KMS-11 (cell line): Measurements from ENCODE around the gene PTCRA.

ENCODE experiments used
- H2AFZ ChIP-seq: fragments of 200-600 bp; sonication (generic); 2 replicates; pipeline ENCODE4 v1.6.1; 2016; ENCODE audit warnings: antibody characterized with exemption, mixed run types, low read depth
- H3K27ac ChIP-seq: fragments of 200-600 bp; sonication (generic); 2 replicates; pipeline ENCODE4 v1.6.1; 2016; ENCODE audit warnings: mild to moderate bottlenecking, mixed run types
- H3K27me3 ChIP-seq: fragments of 200-600 bp; sonication (generic); 2 replicates; pipeline ENCODE4 v1.6.1; 2017; ENCODE audit warnings: mild to moderate bottlenecking, low read depth, mixed run types, moderate library complexity; ENCODE audit not compliant: insufficient read depth
- H3K36me3 ChIP-seq: fragments of 200-600 bp; sonication (generic); 2 replicates; pipeline ENCODE4 v1.6.1; 2017; ENCODE audit warnings: mild to moderate bottlenecking, mixed run types; ENCODE audit not compliant: insufficient read depth
- H3K4me1 ChIP-seq: fragments of 200-600 bp; sonication (generic); 2 replicates; pipeline ENCODE4 v1.6.1; 2016; ENCODE audit warnings: mild to moderate bottlenecking, low read depth, mixed run types; ENCODE audit not compliant: poor library complexity, severe bottlenecking
- H3K4me2 ChIP-seq: fragments of 200-600 bp; sonication (generic); 2 replicates; pipeline ENCODE4 v1.7.0; 2016; ENCODE audit warnings: mild to moderate bottlenecking, mixed run types
- H3K4me3 ChIP-seq: fragments of 200-600 bp; sonication (generic); IDR thresholded peaks from 2 replicates; pipeline ENCODE4 v1.6.1; 2017; ENCODE audit warnings: low read depth, low read length, mixed read lengths; ENCODE audit not compliant: insufficient read depth
- H3K79me2 ChIP-seq: fragments of 200-600 bp; sonication (generic); 2 replicates; pipeline ENCODE4 v1.6.1; 2016; ENCODE audit warnings: low read depth, mixed run types; ENCODE audit not compliant: insufficient read depth
- H3K9ac ChIP-seq: fragments of 200-600 bp; sonication (generic); 2 replicates; pipeline ENCODE4 v1.6.1; 2016; ENCODE audit warnings: mild to moderate bottlenecking, mixed run types
- H4K20me1 ChIP-seq: fragments of 200-600 bp; sonication (generic); 2 replicates; pipeline ENCODE4 v1.6.1; 2016; ENCODE audit warnings: mild to moderate bottlenecking, mixed run types; ENCODE audit not compliant: insufficient read depth
- TF ChIP-seq, protein P1 (sequence below): fragments of 200-600 bp; sonication (generic); conservative IDR thresholded peaks from 2 replicates; pipeline ENCODE4 v1.6.1; 2017; ENCODE audit warnings: low read depth, mild to moderate bottlenecking, antibody characterized with exemption, low read length, moderate library complexity, mixed read lengths

PTCRA gene

GRCh38 chr6:42914546-42914945, 1.3 kb upstream of the PTCRA start:
- Histone ChIP-seq H3K4me1 (peaks cover 8% of the 10 kb centered on the region), H3K36me3 (no peaks in the 10 kb centered on the region), H3K4me2 (no peak overlapping the region), H3K27ac (no peak overlapping the region), H3K27me3 (peaks cover 2% of the 10 kb centered on the region; the same call in 1 of the 2 replicates), H4K20me1 (no peaks in the 10 kb centered on the region), H3K9ac (no peak overlapping the region), H3K4me3 (no peak overlapping the region), H3K79me2 (no peaks in the 10 kb centered on the region), H2AFZ (no peak overlapping the region)
- TF ChIP-seq, protein P1, sequence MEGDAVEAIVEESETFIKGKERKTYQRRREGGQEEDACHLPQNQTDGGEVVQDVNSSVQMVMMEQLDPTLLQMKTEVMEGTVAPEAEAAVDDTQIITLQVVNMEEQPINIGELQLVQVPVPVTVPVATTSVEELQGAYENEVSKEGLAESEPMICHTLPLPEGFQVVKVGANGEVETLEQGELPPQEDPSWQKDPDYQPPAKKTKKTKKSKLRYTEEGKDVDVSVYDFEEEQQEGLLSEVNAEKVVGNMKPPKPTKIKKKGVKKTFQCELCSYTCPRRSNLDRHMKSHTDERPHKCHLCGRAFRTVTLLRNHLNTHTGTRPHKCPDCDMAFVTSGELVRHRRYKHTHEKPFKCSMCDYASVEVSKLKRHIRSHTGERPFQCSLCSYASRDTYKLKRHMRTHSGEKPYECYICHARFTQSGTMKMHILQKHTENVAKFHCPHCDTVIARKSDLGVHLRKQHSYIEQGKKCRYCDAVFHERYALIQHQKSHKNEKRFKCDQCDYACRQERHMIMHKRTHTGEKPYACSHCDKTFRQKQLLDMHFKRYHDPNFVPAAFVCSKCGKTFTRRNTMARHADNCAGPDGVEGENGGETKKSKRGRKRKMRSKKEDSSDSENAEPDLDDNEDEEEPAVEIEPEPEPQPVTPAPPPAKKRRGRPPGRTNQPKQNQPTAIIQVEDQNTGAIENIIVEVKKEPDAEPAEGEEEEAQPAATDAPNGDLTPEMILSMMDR, result no peak

- Histone ChIP-seq H3K4me2 (no peak overlapping the region), H3K4me1 (peaks cover 8% of the 10 kb centered on the region), H2AFZ (no peak overlapping the region), H3K9ac (no peak overlapping the region), H3K36me3 (no peaks in the 10 kb centered on the region), H3K27ac (no peak overlapping the region), H3K4me3 (no peak overlapping the region), H4K20me1 (no peaks in the 10 kb centered on the region), H3K79me2 (no peaks in the 10 kb centered on the region), H3K27me3 (peaks cover 2% of the 10 kb centered on the region; the same call in 1 of the 2 replicates)
- TF ChIP-seq, protein P1, result no peak
Measured at GRCh38 chr6:42916288-42916687, 435 bp downstream of the PTCRA start.

DNA sequence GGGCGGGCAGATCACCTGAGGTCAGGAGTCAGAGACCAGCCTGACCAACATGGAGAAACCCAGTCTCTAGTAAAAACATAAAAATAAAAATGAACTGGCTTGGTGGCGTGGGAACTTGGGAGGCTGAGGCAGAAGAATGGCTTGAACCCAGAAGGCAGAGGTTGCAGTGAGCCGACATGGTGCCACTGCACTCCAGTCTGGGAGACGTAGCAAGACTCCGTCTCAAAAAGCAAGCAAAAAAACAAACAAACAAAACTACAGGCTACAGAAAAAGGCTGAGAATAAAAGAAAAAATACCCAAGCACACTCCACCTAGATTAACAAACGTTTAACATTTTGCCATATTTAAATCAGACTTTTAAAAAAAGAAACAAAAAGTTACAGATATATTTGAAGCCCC, 5.9 kb downstream of the PTCRA start:
- Histone ChIP-seq H3K27ac (no peak overlapping the region), H3K4me2 (no peak overlapping the region), H3K36me3 (no peaks in the 10 kb centered on the region), H3K4me1 (no peaks in the 10 kb centered on the region), H3K79me2 (no peaks in the 10 kb centered on the region), H3K27me3 (no peaks in the 10 kb centered on the region), H4K20me1 (no peaks in the 10 kb centered on the region), H2AFZ (no peak overlapping the region), H3K4me3 (no peak overlapping the region), H3K9ac (no peak overlapping the region)
- TF ChIP-seq, protein P1, result no peak

DNA sequence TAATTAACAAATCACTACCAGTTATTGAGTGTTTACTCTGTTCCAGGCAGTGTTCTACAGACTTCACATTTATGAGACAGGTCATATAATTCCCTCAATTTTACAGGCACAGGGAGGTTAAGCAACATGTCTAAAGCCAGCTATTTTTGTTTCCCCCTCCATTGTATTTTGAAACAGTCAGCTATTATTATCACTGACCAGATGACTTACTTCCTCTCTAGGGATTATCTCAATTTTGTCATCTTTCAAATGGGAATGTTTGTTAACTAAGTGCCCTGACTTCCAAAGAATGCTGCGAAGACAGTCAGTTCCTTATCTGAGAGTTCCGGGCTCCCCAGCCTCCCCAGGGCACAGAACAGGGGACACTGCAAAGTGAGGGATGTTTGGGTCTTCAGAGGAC, 7.8 kb downstream of the PTCRA start:
- H3K27me3 ChIP-seq, result no peaks in the 10 kb centered on the region
- H2AFZ ChIP-seq, result no peak overlapping the region
- no peaks in the 10 kb centered on the region for H3K36me3 ChIP-seq
- TF ChIP-seq, protein P1, result no peak
- H3K4me2 ChIP-seq, result no peak overlapping the region
- H3K4me1 ChIP-seq, result peaks cover 7% of the 10 kb centered on the region
- H3K4me3 ChIP-seq, result no peak overlapping the region
- H4K20me1 ChIP-seq, result no peaks in the 10 kb centered on the region
- no peak overlapping the region for H3K9ac ChIP-seq
- H3K27ac ChIP-seq, result no peak overlapping the region
- no peaks in the 10 kb centered on the region for H3K79me2 ChIP-seq
